ENCODE data around the gene PIGS. TPM values are rescaled to one million over a fixed set of nuclear protein-coding genes. Genes with fewer than 3 reads are reported as not detected.
"Not testable (repeated sequence)": the region's sequence is repeated elsewhere in the genome, so short reads cannot be mapped to it uniquely, and the experiment has no call there.

PIGS gene
- total and polyA plus RNA-seq, 2 experiments from 2014 or later: 107 to 122 TPM

DNA sequence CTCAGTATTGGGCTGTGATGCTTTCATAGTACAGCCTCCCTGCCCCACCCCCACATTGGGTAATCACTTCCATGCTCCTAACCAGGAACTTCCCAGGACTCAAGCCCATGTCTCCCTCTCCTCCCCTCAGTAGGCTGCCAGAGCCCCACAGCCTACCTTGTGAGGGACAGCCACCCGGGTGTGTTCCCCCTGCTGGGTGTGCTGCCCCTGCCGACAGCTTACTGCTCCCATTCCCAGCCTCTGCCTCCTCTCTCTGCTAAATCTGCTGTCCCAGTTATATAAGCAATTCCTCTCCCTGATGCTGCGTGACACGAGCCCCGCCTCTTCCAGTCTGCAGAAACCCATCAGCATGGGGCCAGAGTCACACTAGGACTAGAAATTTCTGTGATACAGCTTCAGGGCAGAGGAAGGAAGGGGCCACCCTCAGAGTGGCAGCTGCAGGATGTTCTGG is 42.6 kb upstream of the PIGS start, which contains the start of gene RSKR:
Gene RSKR, minus strand, starts transcription at position 255 of the 451 bp plus-strand sequence. Its CDS starts 24 bp downstream, at position 231.
- no peak within 1 kb of the TSS for H3K4me3 ChIP-seq
- H3K36me3 ChIP-seq: peaks cover 44% of the 10 kb centered on the region
- H3K9me3 ChIP-seq (ENCODE audit: low read depth): no peaks in the 10 kb centered on the region
- no peak for DNase-seq (ENCODE audit: low read depth in 1 of 2, low spot score in 1 of 2)
- no peak within 1 kb of the TSS for H3K27ac ChIP-seq
- H3K27me3 ChIP-seq: no peaks in the 10 kb centered on the region
- H3K4me1 ChIP-seq (ENCODE audit: low read depth): no peaks in the 10 kb centered on the region
- TF ChIP-seq, protein P1, sequence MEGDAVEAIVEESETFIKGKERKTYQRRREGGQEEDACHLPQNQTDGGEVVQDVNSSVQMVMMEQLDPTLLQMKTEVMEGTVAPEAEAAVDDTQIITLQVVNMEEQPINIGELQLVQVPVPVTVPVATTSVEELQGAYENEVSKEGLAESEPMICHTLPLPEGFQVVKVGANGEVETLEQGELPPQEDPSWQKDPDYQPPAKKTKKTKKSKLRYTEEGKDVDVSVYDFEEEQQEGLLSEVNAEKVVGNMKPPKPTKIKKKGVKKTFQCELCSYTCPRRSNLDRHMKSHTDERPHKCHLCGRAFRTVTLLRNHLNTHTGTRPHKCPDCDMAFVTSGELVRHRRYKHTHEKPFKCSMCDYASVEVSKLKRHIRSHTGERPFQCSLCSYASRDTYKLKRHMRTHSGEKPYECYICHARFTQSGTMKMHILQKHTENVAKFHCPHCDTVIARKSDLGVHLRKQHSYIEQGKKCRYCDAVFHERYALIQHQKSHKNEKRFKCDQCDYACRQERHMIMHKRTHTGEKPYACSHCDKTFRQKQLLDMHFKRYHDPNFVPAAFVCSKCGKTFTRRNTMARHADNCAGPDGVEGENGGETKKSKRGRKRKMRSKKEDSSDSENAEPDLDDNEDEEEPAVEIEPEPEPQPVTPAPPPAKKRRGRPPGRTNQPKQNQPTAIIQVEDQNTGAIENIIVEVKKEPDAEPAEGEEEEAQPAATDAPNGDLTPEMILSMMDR (IDR thresholded peaks at IDR 0.05; ENCODE audit: low read depth, low read length): no peak

DNA sequence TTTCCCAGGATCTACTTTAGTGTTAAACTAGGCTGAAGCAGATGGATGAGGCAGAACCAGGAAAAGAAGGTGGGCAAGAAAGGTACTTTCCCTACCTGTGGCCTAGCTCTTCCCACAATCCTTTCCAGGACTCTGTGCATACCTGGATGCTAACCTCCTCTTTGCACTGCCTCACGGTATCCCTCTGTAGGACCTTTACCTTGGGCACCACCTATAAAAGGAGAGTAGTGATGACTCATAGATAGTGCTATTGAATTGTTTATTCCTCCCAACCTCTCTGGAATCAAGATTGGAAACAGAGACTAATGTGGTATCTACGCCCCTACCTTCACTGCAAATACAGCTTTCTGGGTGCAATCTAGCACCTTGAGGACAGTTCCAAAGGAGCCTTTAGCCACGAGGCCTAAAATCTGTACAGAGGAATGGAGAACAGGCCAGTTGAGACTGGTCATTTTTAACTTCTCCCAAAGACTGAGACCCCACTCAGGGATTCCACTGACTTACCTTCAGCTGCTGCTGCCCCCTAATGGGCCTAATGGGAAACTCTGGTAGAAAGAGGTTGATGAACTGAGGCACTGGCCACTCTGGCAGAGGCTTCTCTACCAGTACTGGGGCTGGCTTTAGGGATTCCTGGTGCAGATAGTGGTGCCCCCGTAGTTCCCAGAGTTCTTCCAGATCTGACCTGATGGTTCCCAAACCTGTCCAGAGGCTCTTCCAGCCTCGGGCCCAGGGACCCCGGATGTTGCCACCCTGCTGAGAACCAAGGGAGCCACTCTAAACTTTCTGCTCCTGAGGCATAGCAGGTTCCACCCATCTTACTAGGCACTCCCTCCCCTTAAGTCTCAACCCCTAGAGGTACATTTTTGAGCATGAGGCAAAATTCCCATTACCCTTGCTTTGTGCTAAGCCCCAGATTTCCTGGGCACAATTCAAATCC is 41.9 kb upstream of the PIGS start:
- Histone ChIP-seq H3K27me3 (no peaks in the 10 kb centered on the region), H3K9me3 (ENCODE audit: low read depth) (no peaks in the 10 kb centered on the region), H3K27ac (no peak overlapping the region), H3K36me3 (peaks cover 36% of the 10 kb centered on the region), H3K4me1 (ENCODE audit: low read depth) (no peaks in the 10 kb centered on the region), H3K4me3 (no peak overlapping the region)
- DNase-seq (ENCODE audit: low read depth in 1 of 2, low spot score in 1 of 2): peak; percentile 58
- TF ChIP-seq, protein P1 (IDR thresholded peaks at IDR 0.05; ENCODE audit: low read depth, low read length): peak; percentile 77

DNA sequence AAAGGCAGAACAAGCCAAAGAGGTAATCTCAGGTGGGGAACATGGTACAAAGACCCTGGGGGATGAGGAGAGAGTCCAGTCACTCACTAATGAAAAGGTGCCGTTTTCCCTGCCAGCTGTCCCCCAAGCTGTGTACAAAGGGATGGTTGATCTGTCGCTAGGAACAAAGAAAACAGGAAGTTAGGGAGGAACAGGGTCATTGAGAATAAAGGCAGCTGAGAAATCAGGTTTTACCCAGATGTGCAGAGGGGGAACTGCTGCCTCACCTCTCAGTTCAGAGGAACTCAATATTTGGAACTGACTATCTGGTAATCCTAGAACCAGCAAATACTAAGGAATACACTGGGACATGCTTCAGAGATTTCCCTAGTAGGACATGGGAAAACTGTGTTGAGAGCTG is 41.2 kb upstream of the PIGS start:
- no peak for DNase-seq (ENCODE audit: low read depth in 1 of 2, low spot score in 1 of 2)
- no peaks in the 10 kb centered on the region for H3K27me3 ChIP-seq
- no peaks in the 10 kb centered on the region for H3K9me3 ChIP-seq (ENCODE audit: low read depth)
- no peaks in the 10 kb centered on the region for H3K4me1 ChIP-seq (ENCODE audit: low read depth)
- no peak overlapping the region for H3K4me3 ChIP-seq
- TF ChIP-seq, protein P1 (IDR thresholded peaks at IDR 0.05; ENCODE audit: low read depth, low read length): no peak
- H3K36me3 ChIP-seq: peaks cover 32% of the 10 kb centered on the region
- no peak overlapping the region for H3K27ac ChIP-seq

DNA sequence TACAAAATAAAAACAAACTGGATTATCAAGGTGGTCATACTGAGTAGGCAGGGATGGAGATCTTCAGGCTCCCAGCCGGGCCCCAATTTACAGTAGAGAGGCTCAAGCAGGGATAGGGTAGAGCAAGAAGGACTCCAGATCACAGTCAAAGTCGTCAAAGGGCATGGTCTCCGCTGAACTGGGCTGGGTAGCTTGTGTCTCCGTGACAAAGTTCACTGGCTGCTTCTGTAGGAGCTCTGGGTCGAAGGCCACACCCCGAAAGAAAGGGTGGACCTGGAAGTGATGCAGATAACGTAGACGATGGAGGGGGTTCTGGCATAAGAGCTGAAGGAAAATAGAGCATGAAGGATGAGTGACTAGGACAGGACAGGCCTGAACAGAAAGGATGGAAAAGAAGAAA is 39.1 kb upstream of the PIGS start:
- no peak for DNase-seq (ENCODE audit: low read depth in 1 of 2, low spot score in 1 of 2)
- Histone ChIP-seq H3K27me3 (no peaks in the 10 kb centered on the region), H3K36me3 (peaks cover 10% of the 10 kb centered on the region), H3K4me3 (no peak overlapping the region), H3K9me3 (ENCODE audit: low read depth) (no peaks in the 10 kb centered on the region), H3K27ac (no peak overlapping the region), H3K4me1 (ENCODE audit: low read depth) (no peaks in the 10 kb centered on the region)
- TF ChIP-seq, protein P1 (IDR thresholded peaks at IDR 0.05; ENCODE audit: low read depth, low read length): no peak

DNA sequence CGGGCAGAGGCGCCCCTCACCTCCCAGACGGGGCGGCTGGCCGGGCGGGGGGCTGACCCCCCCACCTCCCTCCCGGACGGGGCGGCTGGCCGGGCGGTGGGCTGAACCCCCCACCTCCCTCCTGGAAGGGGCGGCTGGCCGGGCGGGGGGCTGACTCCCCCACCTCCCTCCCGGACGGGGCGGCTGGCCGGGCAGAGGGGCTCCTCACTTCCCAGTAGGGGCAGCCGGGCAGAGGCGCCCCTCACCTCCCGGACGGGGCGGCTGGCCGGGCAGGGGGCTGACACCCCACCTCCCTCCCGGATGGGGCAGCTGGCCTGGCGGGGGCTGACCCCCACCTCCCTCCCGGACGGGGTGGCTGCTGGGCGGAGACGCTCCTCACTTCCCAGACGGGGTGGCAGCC is 32.7 kb upstream of the PIGS start:
- not testable (repeated sequence) for H3K36me3 ChIP-seq; H3K9me3 ChIP-seq (ENCODE audit: low read depth); H3K27ac ChIP-seq; DNase-seq (ENCODE audit: low read depth in 1 of 2, low spot score in 1 of 2); H3K4me3 ChIP-seq; H3K4me1 ChIP-seq (ENCODE audit: low read depth); H3K27me3 ChIP-seq
